ENCODE measurements around the gene GPR139.

GPR139 gene

GRCh38 chr16:20073203-20074098 is at the start of gene GPR139:
Gene GPR139, minus strand, starts transcription at chr16:20073890. Its CDS starts 274 bp downstream, at chr16:20073616.
- DNase-seq (ENCODE audit: low spot score) = no peak

DNA sequence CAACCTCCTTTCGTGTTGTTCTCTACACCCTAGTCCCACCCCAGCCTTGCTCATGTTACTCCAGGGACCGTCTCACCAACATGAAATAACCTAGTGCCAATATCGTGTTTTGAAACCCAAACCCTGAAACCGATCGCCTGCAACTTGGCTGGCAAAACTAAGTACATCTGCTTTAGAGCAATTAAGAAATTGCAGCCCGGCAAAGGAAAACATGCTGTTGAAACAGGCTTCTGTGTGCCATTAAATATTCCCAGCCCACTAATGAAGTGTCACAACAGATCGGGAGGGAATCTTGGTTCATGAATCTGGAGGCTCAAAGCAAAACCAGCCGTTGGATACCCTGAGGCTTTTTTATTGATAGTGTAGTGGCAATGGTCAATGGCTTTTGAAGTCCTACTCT is 48.3 kb upstream of the GPR139 start:
- DNase-seq (ENCODE audit: low spot score) = no peak

DNA sequence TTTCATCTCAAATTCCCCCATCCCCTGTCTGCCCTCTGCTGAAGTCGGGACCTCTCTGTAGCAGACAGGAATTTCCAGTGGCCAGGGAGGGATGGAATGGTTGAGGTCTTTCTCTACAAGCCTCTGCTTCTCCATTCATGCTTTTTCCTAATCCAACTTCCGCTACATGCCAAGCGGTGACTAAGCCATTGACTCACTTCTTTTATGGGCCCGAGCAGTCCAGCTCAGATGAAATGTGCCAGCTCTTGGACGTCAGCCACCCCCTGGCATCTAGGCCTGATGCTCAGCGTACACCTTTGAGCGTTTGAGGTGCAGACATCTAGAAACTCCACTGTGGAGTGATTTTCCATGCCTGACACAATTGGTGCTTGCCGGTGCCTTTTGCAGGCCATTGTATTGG is 40.7 kb upstream of the GPR139 start:
- peak; percentile 57 for DNase-seq (ENCODE audit: low spot score)

DNA sequence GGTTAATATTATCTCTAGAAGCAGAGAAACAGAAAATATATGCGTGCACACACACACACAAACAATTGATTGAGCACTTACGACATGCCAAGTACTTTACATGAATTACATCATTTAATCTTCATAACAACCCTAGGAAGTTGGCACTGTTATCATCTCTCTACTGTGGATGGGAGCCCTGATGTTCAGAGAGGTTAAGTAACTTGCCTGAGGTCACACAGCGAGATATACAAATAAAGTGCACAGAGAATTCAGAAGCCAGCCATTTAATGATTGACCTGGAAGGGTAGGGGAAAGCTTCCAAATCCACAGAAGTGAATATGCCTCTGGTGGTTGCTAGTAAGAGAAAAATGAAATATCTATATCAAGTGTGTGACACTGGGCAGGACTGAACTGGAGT is 37.5 kb upstream of the GPR139 start:
- DNase-seq (ENCODE audit: low spot score) = no peak

DNA sequence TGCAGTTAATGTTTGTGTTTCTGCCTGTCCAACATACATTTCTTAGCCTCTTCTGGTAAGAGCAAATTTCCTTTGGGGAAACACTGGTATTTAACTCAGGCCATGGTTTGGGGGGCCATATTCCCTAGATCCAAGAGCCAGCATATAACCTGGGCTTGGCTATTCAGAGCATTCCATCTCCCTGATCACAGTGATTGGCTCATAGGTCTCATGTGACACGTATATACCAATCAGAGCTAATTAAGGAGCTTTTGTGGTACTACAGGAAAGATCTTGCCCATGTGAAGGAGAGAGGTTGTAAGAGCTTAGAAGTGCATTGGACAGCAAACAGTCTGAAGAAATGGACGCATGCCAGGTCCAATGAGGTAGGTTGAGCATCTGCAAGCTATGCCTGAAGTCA is 33.4 kb upstream of the GPR139 start:
- no peak for DNase-seq (ENCODE audit: low spot score)

- no peak for DNase-seq (ENCODE audit: low spot score)
Measured at GRCh38 chr16:20104563-20105183, 31.0 kb upstream of the GPR139 start.

DNA sequence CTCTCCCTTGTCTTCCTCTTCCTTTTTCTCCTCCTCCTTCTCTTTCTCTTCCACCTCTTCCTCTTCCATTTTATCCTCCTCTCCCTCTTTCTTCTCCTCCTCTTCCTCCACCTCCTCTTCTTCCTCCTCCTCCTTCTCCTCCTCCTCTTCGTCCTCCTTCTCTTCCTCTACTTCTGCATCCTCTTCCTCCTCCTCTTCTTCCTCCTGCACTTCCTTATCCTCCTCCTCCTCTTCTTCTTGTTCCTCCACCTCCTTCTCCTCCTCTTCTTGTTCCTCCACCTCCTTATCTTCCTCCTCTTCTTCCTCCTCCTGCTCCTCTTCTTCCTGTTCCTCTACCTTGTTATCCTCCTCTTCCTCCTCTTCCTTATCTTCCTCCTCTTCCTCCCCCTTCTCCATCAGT is 28.8 kb upstream of the GPR139 start:
- no peak for DNase-seq (ENCODE audit: low spot score)

DNA sequence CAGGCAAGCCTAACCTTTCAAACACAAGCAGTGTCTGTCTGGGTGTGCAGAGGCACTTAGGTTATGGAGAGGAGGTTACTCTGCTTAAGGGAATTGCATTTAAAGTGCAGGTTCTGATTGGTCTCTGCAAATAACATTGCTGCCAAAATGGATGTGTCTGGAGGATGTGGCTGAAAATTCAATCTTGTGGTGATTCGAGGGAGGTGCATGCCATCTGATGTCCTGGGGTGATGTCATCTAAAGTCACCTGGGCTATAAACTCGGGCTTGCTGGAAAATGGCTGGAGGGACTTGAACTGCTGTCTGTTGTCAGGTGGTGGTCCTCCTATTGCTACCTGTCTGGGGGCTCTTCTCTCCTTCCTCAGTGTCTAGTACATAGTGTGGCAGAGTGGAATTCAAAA is 28.3 kb upstream of the GPR139 start:
- no peak for DNase-seq (ENCODE audit: low spot score)

DNA sequence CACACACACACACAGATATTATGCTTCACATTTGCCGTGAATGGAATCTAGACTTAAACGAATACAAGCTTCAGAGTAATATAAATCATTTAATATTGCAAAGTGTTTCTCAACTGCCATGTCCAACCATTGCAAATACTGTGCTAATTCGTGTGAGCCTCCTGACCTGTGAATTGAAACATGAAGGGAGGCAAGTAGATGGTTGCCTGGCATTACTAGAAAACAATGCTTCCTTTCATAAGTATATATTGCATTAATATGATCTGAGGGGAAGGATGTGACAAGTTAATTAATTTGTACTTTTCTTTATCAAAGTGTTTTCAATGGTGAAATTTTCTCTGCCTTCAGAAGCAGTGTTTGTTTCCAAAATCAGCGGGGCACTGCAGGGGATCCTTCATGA is 25.7 kb upstream of the GPR139 start:
- DNase-seq (ENCODE audit: low spot score) = no peak

GRCh38 chr16:20094157-20094556 is 20.5 kb upstream of the GPR139 start:
- DNase-seq (ENCODE audit: low spot score) = no peak

- no peak for DNase-seq (ENCODE audit: low spot score)
Measured at GRCh38 chr16:20089246-20089965, 15.7 kb upstream of the GPR139 start.

DNA sequence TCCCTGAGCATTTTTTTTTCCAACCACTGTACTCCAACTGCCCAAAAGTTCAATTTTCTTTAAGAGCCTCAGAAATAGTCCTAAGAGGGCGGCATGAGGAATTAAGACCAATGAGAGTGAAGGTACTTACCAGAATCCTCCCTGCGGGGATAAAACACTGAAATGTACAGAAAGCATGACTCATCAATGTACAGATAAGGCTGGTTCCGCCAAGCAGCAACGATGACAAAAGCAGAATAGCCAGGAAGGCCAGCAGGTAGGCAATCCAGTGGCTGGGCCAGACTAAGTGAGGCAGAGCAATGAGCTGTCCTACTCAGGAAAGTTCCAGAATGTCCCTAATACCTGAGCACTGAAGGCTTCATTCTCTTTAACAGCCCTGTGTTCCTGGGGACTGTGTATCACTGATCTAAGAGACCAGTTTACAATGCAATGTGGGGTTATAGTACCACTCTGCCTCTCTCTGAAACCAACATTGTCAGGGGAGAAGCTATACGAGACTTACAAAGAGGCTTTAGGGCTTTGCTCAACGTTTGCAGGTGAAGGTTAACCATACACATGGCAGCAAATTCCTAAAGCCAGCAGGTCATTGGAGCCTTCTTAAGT is 11.0 kb upstream of the GPR139 start:
- peak; percentile 35 for DNase-seq (ENCODE audit: low spot score)

DNA sequence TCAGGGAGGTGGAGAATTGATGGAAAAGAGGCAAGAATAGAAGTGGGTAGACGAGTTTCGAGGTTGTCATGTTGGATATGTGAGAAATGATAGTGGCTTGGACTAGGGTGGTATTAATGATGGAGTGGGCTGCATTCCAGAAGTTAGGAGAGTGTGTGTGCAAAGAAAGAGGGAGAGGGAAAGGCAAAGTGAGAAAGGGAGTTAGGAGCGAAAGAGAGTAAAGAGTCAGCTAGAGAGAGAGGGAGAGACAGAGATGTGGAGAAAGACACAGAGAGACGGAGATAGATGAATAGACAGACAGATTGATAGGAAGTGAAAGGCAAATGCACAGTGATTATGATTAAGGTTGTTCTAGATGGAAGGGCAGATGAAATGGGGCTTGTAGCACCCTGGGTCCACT is 5.4 kb upstream of the GPR139 start:
- DNase-seq (ENCODE audit: low spot score) = no peak

DNA sequence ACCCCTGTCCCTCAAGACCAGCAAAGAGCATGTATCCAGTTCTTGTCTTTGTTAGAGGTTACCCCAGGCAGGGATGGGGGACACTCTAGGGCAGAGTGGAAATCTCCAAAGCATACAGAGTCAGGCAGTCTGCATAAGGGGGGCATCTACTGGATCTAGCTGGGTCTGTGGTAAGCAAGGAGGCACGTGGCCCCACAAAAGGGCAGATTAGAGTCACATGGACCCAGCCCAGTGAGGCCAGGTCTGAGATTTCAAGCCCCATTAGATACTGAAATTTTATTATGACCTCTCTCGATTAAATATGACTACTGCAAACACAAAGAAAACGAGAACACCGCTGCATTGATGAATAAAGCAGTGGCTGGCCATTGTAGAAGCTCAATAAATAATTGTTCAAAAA is 1.6 kb upstream of the GPR139 start:
- DNase-seq (ENCODE audit: low spot score) = no peak

DNA sequence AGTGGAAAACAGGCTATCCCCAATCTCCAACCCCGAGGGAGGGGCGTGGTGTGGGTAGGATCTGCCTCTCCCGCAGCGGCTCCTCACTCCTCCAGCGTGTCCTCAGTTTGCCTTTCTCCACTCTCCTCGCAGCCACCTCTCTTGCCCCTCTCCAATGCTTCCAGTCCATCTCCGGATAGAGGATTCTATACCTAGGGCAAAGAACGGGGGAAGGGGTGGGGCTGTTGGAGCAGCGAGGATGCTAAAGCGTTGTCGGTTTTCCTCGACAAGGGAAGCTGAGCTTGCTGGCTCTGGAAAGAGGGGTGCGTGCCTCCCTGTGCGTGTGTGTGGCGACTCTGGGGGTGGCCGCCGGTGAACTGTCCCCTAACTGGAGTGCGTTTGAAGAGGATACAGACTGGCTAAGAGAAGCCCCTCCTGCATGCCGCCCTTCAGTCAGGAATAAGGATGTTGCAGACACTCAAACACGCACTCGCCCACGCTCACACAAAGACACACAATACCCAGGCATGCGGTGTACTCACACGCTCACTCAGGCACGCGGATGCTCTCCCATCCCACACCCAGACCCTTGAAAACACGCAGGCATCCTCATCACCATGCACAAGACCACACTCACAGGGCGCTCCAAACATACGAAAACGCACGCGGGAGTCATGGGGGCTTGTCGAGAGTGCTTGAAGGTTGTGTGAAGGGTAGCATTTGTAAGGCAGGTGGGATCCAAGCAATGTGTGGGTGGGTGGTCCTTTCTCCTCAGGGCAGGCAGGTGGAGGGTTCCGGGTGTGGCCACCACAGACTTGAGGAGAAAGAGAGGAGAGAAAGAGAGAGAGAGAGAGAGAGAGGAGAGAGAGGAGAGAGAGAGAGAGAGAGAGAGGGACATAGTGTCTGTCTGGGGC is 655 bp upstream of the GPR139 start:
- no peak for DNase-seq (ENCODE audit: low spot score)

DNA sequence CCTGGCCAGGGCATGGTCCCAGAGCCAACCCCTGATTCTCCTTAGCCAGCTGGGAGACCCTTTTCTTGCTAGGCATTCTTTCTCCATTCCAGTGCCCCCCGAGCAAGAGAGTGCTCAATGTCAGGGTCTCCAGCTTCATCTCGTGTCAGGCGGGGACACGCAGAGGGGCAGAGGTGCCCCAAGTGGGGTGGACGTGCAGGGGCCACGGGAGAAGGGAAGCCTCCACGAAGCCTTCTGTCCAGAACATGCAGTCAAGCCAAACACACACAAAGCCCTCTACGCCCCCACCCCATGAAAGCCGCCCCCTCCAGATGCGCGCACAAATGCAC is 852 bp downstream of the GPR139 start:
- DNase-seq (ENCODE audit: low spot score) = no peak

GRCh38 chr16:20072146-20072873 is 1.4 kb downstream of the GPR139 start:
- DNase-seq (ENCODE audit: low spot score) = no peak

DNA sequence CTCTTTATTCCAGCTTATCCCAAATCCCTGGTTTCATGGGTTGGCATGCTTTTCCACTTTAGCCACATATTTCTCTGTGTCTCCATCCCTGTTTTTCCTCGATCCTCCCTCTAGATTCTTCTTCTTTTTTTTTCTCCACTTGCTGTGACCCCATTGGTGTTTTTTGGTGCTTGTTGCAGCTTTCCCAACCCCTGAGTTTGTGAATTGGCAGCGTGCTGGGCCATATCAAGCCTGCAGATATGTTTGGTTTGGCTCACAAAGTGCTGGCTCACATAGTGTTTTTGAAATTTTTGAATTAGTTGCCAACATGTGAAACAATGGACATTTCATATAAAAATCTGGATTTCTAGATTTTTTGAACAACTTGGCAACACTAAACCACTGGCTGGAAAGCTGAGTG is 8.8 kb downstream of the GPR139 start:
- DNase-seq (ENCODE audit: low spot score) = no peak

DNA sequence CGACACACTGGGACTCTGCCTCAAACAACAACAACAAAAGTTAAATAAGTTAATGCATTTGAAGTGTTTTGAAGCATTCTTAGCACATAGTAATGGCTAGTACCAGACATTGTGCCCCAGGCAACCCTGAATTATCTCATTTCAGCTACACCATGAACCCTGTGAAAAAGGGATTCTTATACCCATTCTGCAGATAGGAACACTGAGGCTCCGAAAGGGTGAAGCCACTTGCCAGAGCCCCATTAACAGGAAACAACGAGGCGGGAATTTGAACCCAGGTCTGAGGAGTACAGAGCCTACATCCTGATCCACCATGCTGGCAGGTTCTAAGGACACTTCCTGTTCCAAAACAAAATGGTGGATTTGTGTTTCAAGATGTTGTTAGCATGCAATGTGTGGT is 9.2 kb downstream of the GPR139 start:
- no peak for DNase-seq (ENCODE audit: low spot score)

DNA sequence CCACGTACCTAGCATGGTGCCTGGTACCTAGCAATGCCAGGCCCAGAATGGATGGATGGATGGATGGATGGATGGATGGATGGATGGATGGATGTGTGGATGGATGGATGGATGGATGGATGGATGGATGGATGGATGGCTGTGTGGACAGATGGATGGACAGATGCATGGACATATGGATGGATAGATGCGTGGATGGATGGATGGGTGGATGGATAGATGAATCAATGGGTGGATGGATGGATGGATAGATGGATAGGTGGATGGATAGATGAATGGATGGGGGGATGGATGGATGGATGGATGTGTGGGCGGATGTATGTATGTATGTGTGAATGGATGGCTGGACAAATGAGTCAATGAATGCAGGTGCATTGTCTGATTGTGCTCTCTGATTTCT is 12.6 kb downstream of the GPR139 start:
- no peak for DNase-seq (ENCODE audit: low spot score)

DNA sequence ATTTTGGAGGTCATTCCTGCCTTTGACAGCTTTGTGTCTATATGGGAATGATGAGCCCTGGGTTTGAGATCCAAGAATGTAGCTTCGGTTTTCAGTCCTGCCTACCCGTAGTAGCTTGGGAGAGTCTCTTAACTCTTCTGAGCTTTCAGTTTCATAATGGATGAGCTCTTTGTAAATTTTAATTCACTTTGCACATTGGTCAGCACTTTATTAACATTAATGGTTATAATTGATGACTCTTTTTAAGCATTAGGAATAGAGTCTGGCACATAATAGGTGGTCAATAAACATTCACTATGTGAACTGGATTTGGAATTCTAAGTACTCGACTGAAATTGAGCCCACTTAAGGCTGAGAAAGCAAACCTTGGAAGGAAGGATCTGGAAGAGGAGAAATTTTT is 17.3 kb downstream of the GPR139 start:
- no peak for DNase-seq (ENCODE audit: low spot score)
